ENCODE data around the gene AGAP1. TPM values are rescaled to one million over a fixed set of nuclear protein-coding genes. Genes with fewer than 3 reads are reported as not detected.

Gene AGAP1
- total and polyA plus RNA-seq, 11 donors, result 5.9 to 21.6 (median 18.9) TPM

DNA sequence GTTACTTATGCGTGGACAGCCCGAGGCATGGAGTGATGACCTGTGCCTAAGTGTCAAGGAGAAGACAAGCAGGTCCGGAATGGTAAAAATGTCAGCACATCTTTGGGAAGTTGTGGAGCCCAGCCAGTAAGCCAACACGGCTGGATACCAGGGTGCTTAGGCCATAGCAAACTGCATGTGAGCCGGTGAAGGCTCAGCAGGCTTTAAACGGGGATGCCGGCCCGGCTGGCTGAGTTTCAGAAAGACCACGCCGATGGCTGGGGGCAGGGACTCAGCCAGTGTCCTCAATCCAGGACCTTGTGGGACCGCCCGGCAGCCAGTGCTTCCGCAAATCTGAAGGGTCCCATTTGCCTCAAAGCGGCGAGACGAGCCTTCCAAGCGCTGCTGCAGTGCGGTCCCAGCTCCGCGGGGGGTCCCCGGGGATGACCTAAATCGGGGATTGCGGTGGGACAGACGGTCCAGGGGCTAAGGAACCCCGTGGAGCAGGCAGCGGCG is 946 bp upstream of the AGAP1 start:
- Histone ChIP-seq H3K36me3 (no peaks in the 10 kb centered on the region), H3K9me3 (peaks cover 0 to 21% (median 2%) of the 10 kb centered on the region in 12 donors), H3K4me1 (peaks cover 0 to 40% (median 23%) of the 10 kb centered on the region in 12 donors), H3K27me3 (peaks cover 0 to 23% (median 0%) of the 10 kb centered on the region in 9 donors), H3K4me3 (peak overlapping the region; percentile 53 to 94 (median 66)), H3K27ac (peak overlapping the region in 10 of 12 donors; percentile 60 to 87 (median 79))
- WGBS, 4 donors, result 12 to 24% (median 20%) methylated on average over 25 to 27 of the region's 27 CpGs
- no peak for TF ChIP-seq POLR2A (IDR thresholded peaks at IDR 0.05)
- TF ChIP-seq, protein P1, sequence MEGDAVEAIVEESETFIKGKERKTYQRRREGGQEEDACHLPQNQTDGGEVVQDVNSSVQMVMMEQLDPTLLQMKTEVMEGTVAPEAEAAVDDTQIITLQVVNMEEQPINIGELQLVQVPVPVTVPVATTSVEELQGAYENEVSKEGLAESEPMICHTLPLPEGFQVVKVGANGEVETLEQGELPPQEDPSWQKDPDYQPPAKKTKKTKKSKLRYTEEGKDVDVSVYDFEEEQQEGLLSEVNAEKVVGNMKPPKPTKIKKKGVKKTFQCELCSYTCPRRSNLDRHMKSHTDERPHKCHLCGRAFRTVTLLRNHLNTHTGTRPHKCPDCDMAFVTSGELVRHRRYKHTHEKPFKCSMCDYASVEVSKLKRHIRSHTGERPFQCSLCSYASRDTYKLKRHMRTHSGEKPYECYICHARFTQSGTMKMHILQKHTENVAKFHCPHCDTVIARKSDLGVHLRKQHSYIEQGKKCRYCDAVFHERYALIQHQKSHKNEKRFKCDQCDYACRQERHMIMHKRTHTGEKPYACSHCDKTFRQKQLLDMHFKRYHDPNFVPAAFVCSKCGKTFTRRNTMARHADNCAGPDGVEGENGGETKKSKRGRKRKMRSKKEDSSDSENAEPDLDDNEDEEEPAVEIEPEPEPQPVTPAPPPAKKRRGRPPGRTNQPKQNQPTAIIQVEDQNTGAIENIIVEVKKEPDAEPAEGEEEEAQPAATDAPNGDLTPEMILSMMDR (IDR thresholded peaks at IDR 0.05), result no peak
- peak in 1 of 4 donors; percentile 3 for ATAC-seq
- intact Hi-C loops (cut with DNase I), result loop anchor here in 6 of 10 donors (1.0 to 10.0 kb wide), 9 partner anchors 58 to 358 kb away; no protein-coding TSS in a partner anchor
- DNase-seq, result peak in 2 of 5 donors; percentile 25 to 40

DNA sequence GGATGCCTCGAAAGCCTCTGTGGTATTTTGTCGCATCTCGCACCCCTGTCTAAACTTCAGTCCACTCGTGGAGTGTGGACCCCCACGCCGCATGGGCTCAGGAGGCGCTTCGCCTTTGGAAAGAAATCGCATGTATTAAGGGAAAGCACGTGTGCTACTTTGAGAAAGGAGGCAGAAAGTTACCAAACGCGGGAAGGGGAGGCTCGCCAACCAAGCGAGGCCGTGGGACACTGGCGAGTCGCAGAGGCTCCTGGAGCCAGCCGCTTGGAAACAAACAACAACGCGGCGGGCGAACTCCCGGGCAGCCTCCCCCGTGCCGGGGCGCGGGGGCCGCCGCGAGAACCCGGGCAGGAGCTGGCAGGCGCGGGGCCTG is 455 bp upstream of the AGAP1 start:
- Histone ChIP-seq H3K36me3 (no peaks in the 10 kb centered on the region), H3K27me3 (peaks cover 0 to 23% (median 0%) of the 10 kb centered on the region in 9 donors), H3K4me1 (peaks cover 0 to 40% (median 23%) of the 10 kb centered on the region in 12 donors), H3K4me3 (peak overlapping the region; percentile 53 to 94 (median 66)), H3K9me3 (peaks cover 0 to 21% (median 2%) of the 10 kb centered on the region in 12 donors), H3K27ac (peak overlapping the region; percentile 31 to 87 (median 76))
- no peak for DNase-seq
- 1 to 9% (median 4%) methylated on average over 15 to 33 of the region's 33 CpGs for WGBS, 4 donors
- no peak for TF ChIP-seq POLR2A (IDR thresholded peaks at IDR 0.05)
- TF ChIP-seq, protein P1 (IDR thresholded peaks at IDR 0.05), result no peak
- peak in 3 of 4 donors; percentile 31 to 63 (median 50) for ATAC-seq
- intact Hi-C loops (cut with DNase I), result loop anchor here in 6 of 10 donors (1.0 to 10.0 kb wide), 9 partner anchors 59 to 359 kb away; no protein-coding TSS in a partner anchor

DNA sequence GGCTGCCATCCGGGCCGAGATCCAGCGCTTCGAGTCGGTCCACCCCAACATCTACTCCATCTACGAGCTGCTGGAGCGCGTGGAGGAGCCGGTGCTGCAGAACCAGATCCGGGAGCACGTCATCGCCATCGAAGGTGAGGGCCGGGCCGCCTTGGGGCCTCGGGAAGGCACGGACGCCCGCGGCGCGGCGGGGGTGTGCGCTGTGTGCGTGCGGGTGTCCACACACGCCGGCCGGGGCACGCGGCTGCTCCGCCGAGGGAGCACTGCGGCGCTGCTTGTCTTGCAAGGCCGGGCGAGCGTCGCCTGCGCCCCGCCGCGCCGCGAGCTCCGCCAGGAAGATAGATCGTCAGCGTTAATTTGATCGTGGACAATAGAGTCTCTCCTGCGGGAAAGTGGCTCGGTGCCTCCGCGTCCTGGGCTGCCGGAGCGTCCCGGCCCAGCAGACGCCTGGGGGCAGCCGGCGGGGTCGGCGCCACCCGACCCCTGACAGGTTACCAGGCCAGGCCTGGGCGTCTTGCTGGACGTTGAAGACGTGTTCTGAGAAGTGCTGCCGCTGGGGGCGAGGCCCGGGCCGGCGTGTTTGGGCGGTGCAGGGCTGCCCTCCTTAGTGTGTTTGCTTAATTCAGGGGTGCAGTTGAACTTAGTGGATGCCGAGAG is 1.0 kb downstream of the AGAP1 start:
- WGBS, 4 donors, result 1 to 5% (median 1%) methylated on average over 4 to 72 of the region's 72 CpGs
- intact Hi-C loops (cut with DNase I), result loop anchor here in 7 of 10 donors (2.0 to 10.0 kb wide), 11 partner anchors 57 to 360 kb away; no protein-coding TSS in a partner anchor
- H3K4me3 ChIP-seq, result peak overlapping the region; percentile 30 to 94 (median 65)
- H3K27me3 ChIP-seq, result peaks cover 0 to 23% (median 0%) of the 10 kb centered on the region in 9 donors
- H3K9me3 ChIP-seq, result peaks cover 0 to 16% (median 2%) of the 10 kb centered on the region in 12 donors
- no peak for TF ChIP-seq POLR2A (IDR thresholded peaks at IDR 0.05)
- TF ChIP-seq, protein P1 (IDR thresholded peaks at IDR 0.05), result no peak
- peak overlapping the region in 6 of 12 donors; percentile 5 to 66 (median 40) for H3K27ac ChIP-seq
- ATAC-seq (peak in 3 of 4 donors; percentile 3 to 25 (median 11)), DNase-seq (peak in 4 of 5 donors; percentile 29 to 54 (median 46))
- H3K4me1 ChIP-seq, result peaks cover 0 to 40% (median 24%) of the 10 kb centered on the region in 12 donors
- no peaks in the 10 kb centered on the region for H3K36me3 ChIP-seq

Measured in heart left ventricle (tissue), 16 donors.